ENCODE measurements around the gene KLF4. TPM values are rescaled to one million over a fixed set of nuclear protein-coding genes. Genes with fewer than 3 reads are reported as not detected.

The KLF4 gene
- polyA plus RNA-seq, 1 donor (not counting 4 experiments of a cell fraction or from before 2014, with no cell fraction given), result 37.1 TPM

- no peak overlapping the region for H3K4me3 ChIP-seq (ENCODE audit: control insufficient read depth in 2 of 3, extremely low read depth in 1 of 3, insufficient read depth in 2 of 3, low read depth in 1 of 3, low read length in 3 of 3)
- no peaks in the 10 kb centered on the region for H4K20me1 ChIP-seq (ENCODE audit: control insufficient read depth, extremely low read depth, insufficient read depth, low read length)
- no peak for TF ChIP-seq EZH2 (IDR thresholded peaks at IDR 0.05; ENCODE audit: low read length)
- TF ChIP-seq, protein P1, sequence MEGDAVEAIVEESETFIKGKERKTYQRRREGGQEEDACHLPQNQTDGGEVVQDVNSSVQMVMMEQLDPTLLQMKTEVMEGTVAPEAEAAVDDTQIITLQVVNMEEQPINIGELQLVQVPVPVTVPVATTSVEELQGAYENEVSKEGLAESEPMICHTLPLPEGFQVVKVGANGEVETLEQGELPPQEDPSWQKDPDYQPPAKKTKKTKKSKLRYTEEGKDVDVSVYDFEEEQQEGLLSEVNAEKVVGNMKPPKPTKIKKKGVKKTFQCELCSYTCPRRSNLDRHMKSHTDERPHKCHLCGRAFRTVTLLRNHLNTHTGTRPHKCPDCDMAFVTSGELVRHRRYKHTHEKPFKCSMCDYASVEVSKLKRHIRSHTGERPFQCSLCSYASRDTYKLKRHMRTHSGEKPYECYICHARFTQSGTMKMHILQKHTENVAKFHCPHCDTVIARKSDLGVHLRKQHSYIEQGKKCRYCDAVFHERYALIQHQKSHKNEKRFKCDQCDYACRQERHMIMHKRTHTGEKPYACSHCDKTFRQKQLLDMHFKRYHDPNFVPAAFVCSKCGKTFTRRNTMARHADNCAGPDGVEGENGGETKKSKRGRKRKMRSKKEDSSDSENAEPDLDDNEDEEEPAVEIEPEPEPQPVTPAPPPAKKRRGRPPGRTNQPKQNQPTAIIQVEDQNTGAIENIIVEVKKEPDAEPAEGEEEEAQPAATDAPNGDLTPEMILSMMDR (optimal IDR thresholded peaks at IDR 0.05 in 1 of 3, IDR thresholded peaks at IDR 0.05 in 1 of 3, conservative IDR thresholded peaks at IDR 0.05 in 1 of 3; ENCODE audit: extremely low read depth in 1 of 3, insufficient read depth in 2 of 3, low read length in 3 of 3), result no peak
- dilution Hi-C loops (cut with MboI; ENCODE audit: extremely low pct_ligation_motif_present, low sequenced_read_pairs), result no loop called here
- H3K79me2 ChIP-seq (ENCODE audit: control insufficient read depth, insufficient read depth, low read length), result no peaks in the 10 kb centered on the region
- H3K36me3 ChIP-seq (ENCODE audit: control insufficient read depth in 2 of 2, extremely low read depth in 1 of 2, insufficient read depth in 2 of 2, low read length in 2 of 2), result no peaks in the 10 kb centered on the region
- FAIRE-seq, result no peak
- H3K27me3 ChIP-seq (ENCODE audit: control insufficient read depth, extremely low read depth, insufficient read depth, low read length), result no peaks in the 10 kb centered on the region
- H3K9me1 ChIP-seq (ENCODE audit: control insufficient read depth, extremely low read depth, insufficient read depth, low read length), result no peaks in the 10 kb centered on the region
- no peak overlapping the region for H3K4me2 ChIP-seq (ENCODE audit: control insufficient read depth, extremely low read depth, insufficient read depth, low read depth, low read length)
- no peaks in the 10 kb centered on the region for H3K4me1 ChIP-seq (ENCODE audit: control insufficient read depth, extremely low read depth, insufficient read depth, low read length)
- H3K9ac ChIP-seq (ENCODE audit: control insufficient read depth, extremely low read depth, insufficient read depth, low read length), result no peak overlapping the region
- no peaks in the 10 kb centered on the region for H3K9me3 ChIP-seq (ENCODE audit: control insufficient read depth, low read depth, low read length)
- no peak for DNase-seq (ENCODE audit: low read depth, low spot score)
- H3K27ac ChIP-seq (ENCODE audit: control insufficient read depth, insufficient read depth, low read length), result no peak overlapping the region
- H2AFZ ChIP-seq (ENCODE audit: control insufficient read depth, low read length), result no peak overlapping the region
These were observed 51.1 kb downstream of the KLF4 start for GRCh38 chr9:107438211-107439031.

DNA sequence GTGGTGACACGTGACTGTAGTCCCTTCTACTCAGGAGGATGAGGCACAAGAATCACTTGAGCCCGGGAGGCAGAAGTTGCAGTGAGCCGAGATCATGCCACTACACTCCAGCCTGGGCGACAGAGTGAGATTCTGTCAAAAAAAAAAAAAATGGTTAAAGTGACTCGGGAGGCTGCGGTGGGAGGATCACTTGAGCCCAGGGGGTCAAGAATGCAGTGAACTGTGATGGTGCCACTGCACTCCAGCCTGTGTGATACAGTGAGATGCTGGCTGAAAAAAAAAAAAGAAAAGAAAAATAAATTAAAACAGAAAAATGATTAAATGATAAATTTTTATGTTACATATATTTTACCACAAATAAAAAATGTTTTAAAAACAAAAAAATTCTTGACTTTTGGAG lies 51.9 kb downstream of the KLF4 start:
- Histone ChIP-seq H3K4me3 (ENCODE audit: control insufficient read depth in 2 of 3, extremely low read depth in 1 of 3, insufficient read depth in 2 of 3, low read depth in 1 of 3, low read length in 3 of 3) (no peak overlapping the region), H4K20me1 (ENCODE audit: control insufficient read depth, extremely low read depth, insufficient read depth, low read length) (no peaks in the 10 kb centered on the region), H3K4me1 (ENCODE audit: control insufficient read depth, extremely low read depth, insufficient read depth, low read length) (no peaks in the 10 kb centered on the region), H3K9me1 (ENCODE audit: control insufficient read depth, extremely low read depth, insufficient read depth, low read length) (no peaks in the 10 kb centered on the region), H3K27ac (ENCODE audit: control insufficient read depth, insufficient read depth, low read length) (no peak overlapping the region), H3K36me3 (ENCODE audit: control insufficient read depth in 2 of 2, extremely low read depth in 1 of 2, insufficient read depth in 2 of 2, low read length in 2 of 2) (no peaks in the 10 kb centered on the region), H2AFZ (ENCODE audit: control insufficient read depth, low read length) (no peak overlapping the region), H3K27me3 (ENCODE audit: control insufficient read depth, extremely low read depth, insufficient read depth, low read length) (no peaks in the 10 kb centered on the region), H3K9me3 (ENCODE audit: control insufficient read depth, low read depth, low read length) (no peaks in the 10 kb centered on the region), H3K79me2 (ENCODE audit: control insufficient read depth, insufficient read depth, low read length) (no peaks in the 10 kb centered on the region), H3K9ac (ENCODE audit: control insufficient read depth, extremely low read depth, insufficient read depth, low read length) (no peak overlapping the region), H3K4me2 (ENCODE audit: control insufficient read depth, extremely low read depth, insufficient read depth, low read depth, low read length) (no peak overlapping the region)
- DNase-seq (ENCODE audit: low read depth, low spot score) (no peak), FAIRE-seq (no peak)
- dilution Hi-C loops (cut with MboI; ENCODE audit: extremely low pct_ligation_motif_present, low sequenced_read_pairs), result no loop called here
- TF ChIP-seq, protein P1 (optimal IDR thresholded peaks at IDR 0.05 in 1 of 3, IDR thresholded peaks at IDR 0.05 in 1 of 3, conservative IDR thresholded peaks at IDR 0.05 in 1 of 3; ENCODE audit: extremely low read depth in 1 of 3, insufficient read depth in 2 of 3, low read length in 3 of 3), result no peak
- no peak for TF ChIP-seq EZH2 (IDR thresholded peaks at IDR 0.05; ENCODE audit: low read length)

All from keratinocyte (primary cell).